Transverse colon (tissue), 4 donors: ENCODE measurements around the gene CACNA1G. TPM values are rescaled to one million over a fixed set of nuclear protein-coding genes. Genes with fewer than 3 reads are reported as not detected.

Experiments used
- DNase-seq: peaks from one replicate; pipeline ENCODE4 v3.0.0-alpha.2; 2019
- H3K27ac ChIP-seq, 4 donors: fragments of 200-600 bp; sonication (generic); 2 replicates each; pipeline ENCODE4 v1.5.1; 2016 to 2018; ENCODE audit warnings: inconsistent platforms in 4 of 4
- H3K27me3 ChIP-seq: fragments of 200-600 bp; sonication (generic); 2 replicates; pipeline ENCODE4 v1.5.1; 2017; ENCODE audit warnings: inconsistent platforms
- H3K36me3 ChIP-seq, 4 donors: fragments of 200-600 bp; sonication (generic); 2 replicates each; pipeline ENCODE4 v1.5.1; 2017 to 2019; ENCODE audit warnings: inconsistent platforms in 4 of 4
- H3K4me1 ChIP-seq, 4 donors: fragments of 200-600 bp; sonication (generic); 2 replicates each; pipeline ENCODE4 v1.5.1; 2017 to 2020; ENCODE audit warnings: inconsistent platforms in 4 of 4
- H3K4me3 ChIP-seq, 4 donors: fragments of 200-600 bp; sonication (generic); 1 replicate in 1 of 4; 2 replicates in 3 of 4; pipeline versions ENCODE4 v1.5.1 to v1.6.1; 2017 to 2019; ENCODE audit warnings: inconsistent platforms in 4 of 4
- H3K9me3 ChIP-seq, 2 donors: fragments of 200-600 bp; sonication (generic); 2 replicates each; pipeline ENCODE4 v1.5.1; 2017 to 2019; ENCODE audit warnings: inconsistent platforms in 2 of 2
- CTCF ChIP-seq, 5 experiments: fragments of 200-600 bp in 3 of 5; fragments of 450-650 bp in 2 of 5; sonication (generic) in 3 of 5; IDR thresholded peaks; 1 replicate in 2 of 5; 2 replicates in 3 of 5; pipeline ENCODE4 v1.5.1; 2016 to 2017; ENCODE audit warnings: antibody characterized with exemption in 5 of 5, inconsistent platforms in 3 of 5, mild to moderate bottlenecking in 2 of 5, moderate library complexity in 1 of 5
- EP300 ChIP-seq: sonication (generic); formaldehyde crosslinking; IDR thresholded peaks from one replicate; pipeline ENCODE4 v1.6.1; 2017; ENCODE audit warnings: antibody characterized with exemption, low read depth
- POLR2A ChIP-seq: fragments of 450-650 bp; IDR thresholded peaks from one replicate; pipeline ENCODE4 v1.6.1; 2016; ENCODE audit warnings: antibody characterized with exemption, mild to moderate bottlenecking, moderate library complexity
- POLR2AphosphoS5 ChIP-seq, 3 donors: sonication (generic); formaldehyde crosslinking; IDR thresholded peaks; one replicate each; pipeline ENCODE4 v1.6.1; 2016; ENCODE audit warnings: antibody characterized with exemption in 3 of 3
- WGBS, 2 donors: methylation state at CpG; one replicate each; pipeline ENCODE4 v1.1.5; 2018; ENCODE audit warnings: low coverage in 1 of 2; 5-methylcytosine and 5-hydroxymethylcytosine counted together
- in situ Hi-C, 4 donors: fragments of 200-750 bp; cut with MboI; loops; one replicate each; pipeline versions ENCODE4 v1.15.0 to v1.15.1; 2017; ENCODE audit warnings: low sequenced_read_pairs in 3 of 4, low pct_ligation_motif_present in 1 of 4, low pct_unique_long_range_greater_than_20kb in 1 of 4
- intact Hi-C: fragments of 100-400 bp; cut with DNase I; formaldehyde crosslinking; loops from one replicate; pipeline ENCODE4 v1.15.1; 2023; ENCODE audit warnings: low total_unique reads
- total RNA-seq, 4 donors: library from RNA; depleted of rRNA; stranded (reverse); fragments of >200 nt; gene quantifications; one replicate each; pipeline ENCODE4 v1.1.0, GENCODE V29; 2016

The CACNA1G gene
- total RNA-seq, 4 donors from 2014 or later, result 0.14 TPM; not detected in 3

GRCh38 chr17:50536683-50537646, 23.6 kb upstream of the CACNA1G start:
- peaks cover 18% of the 10 kb centered on the region for H3K27me3 ChIP-seq
- no peak for DNase-seq
- H3K36me3 ChIP-seq, result no peaks in the 10 kb centered on the region
- H3K27ac ChIP-seq, result no peak overlapping the region
- H3K4me1 ChIP-seq, result peaks cover 18 to 59% (median 46%) of the 10 kb centered on the region in 4 donors
- WGBS, 2 donors, result 93% methylated on average over 16 to 45 of the region's 45 CpGs
- no peak overlapping the region for H3K4me3 ChIP-seq
- intact Hi-C loops, result no loop called here
- in situ Hi-C loops, result loop anchor here in 2 of 4 donors (25.0 kb wide), 2 partner anchors 300 to 425 kb away; partner anchors contain the start of gene WFIKKN2 (in 1 of the 2)
- no peak for TF ChIP-seq POLR2A
- TF ChIP-seq POLR2AphosphoS5 (IDR thresholded peaks at IDR 0.05), result no peak
- TF ChIP-seq CTCF (IDR thresholded peaks at IDR 0.05), result no peak
- no peak for TF ChIP-seq EP300
- H3K9me3 ChIP-seq, result no peaks in the 10 kb centered on the region

GRCh38 chr17:50537721-50538548, 22.6 kb upstream of the CACNA1G start:
- Histone ChIP-seq H3K36me3 (no peaks in the 10 kb centered on the region), H3K4me1 (peaks cover 14 to 59% (median 47%) of the 10 kb centered on the region in 4 donors), H3K27ac (peak overlapping the region in 3 of 4 donors; percentile 33 to 93 (median 36)), H3K9me3 (no peaks in the 10 kb centered on the region), H3K4me3 (no peak overlapping the region), H3K27me3 (peaks cover 9% of the 10 kb centered on the region)
- intact Hi-C loops, result no loop called here
- WGBS, 2 donors, result 79% methylated on average over 20 of the region's 20 CpGs; no CpG with 5 or more reads in 1 of the 2 donors
- in situ Hi-C loops, result loop anchor here in 2 of 4 donors (25.0 kb wide), 2 partner anchors 299 to 424 kb away; partner anchors contain the start of gene WFIKKN2 (in 1 of the 2)
- no peak for TF ChIP-seq EP300
- TF ChIP-seq POLR2AphosphoS5 (IDR thresholded peaks at IDR 0.05), result no peak
- no peak for TF ChIP-seq CTCF (IDR thresholded peaks at IDR 0.05)
- no peak for TF ChIP-seq POLR2A
- no peak for DNase-seq

- peaks cover under 1% of the 10 kb centered on the region for H3K27me3 ChIP-seq
- WGBS, 2 donors, result 55 to 88% methylated on average over 1 to 16 of the region's 20 CpGs
- in situ Hi-C loops (loop anchor here in 2 of 4 donors (25.0 kb wide), 2 partner anchors 299 to 424 kb away; partner anchors contain the start of gene WFIKKN2 (in 1 of the 2)), intact Hi-C loops (no loop called here)
- H3K9me3 ChIP-seq, result no peaks in the 10 kb centered on the region
- TF ChIP-seq EP300 (no peak), CTCF (IDR thresholded peaks at IDR 0.05) (no peak), POLR2A (no peak), POLR2AphosphoS5 (IDR thresholded peaks at IDR 0.05) (no peak)
- DNase-seq, result peak; percentile 47
- peaks cover 10 to 61% (median 50%) of the 10 kb centered on the region in 4 donors for H3K4me1 ChIP-seq
- H3K36me3 ChIP-seq, result no peaks in the 10 kb centered on the region
- H3K4me3 ChIP-seq, result no peak overlapping the region
- peak overlapping the region in 3 of 4 donors; percentile 33 to 93 (median 36) for H3K27ac ChIP-seq
Measured at GRCh38 chr17:50538549-50539410, 21.7 kb upstream of the CACNA1G start.
